HG03060 (cell line): Measurements from ENCODE around the gene GAS7.

ENCODE experiments used
- ATAC-seq: cut with Tn5 transposase; IDR thresholded peaks from one replicate; pipeline ENCODE4 v1.9.1; 2021; ENCODE audit warnings: low read depth, moderate number of reproducible peaks; ENCODE audit not compliant: unreplicated experiment

Gene GAS7

GRCh38 chr17:10198509-10199249 lies at the start of gene GAS7:
Gene GAS7, minus strand, starts transcription at chr17:10198606.
- ATAC-seq = no peak

- ATAC-seq = no peak
These were observed 49.4 kb upstream of the GAS7 start for GRCh38 chr17:10247810-10248209.

- ATAC-seq = no peak
These were observed 45.8 kb upstream of the GAS7 start for GRCh38 chr17:10243883-10244844.

- no peak for ATAC-seq
These were observed 43.4 kb upstream of the GAS7 start for GRCh38 chr17:10241781-10242180.

GRCh38 chr17:10238661-10239060 lies 40.3 kb upstream of the GAS7 start:
- ATAC-seq = no peak

- no peak for ATAC-seq
These were observed 35.6 kb upstream of the GAS7 start for GRCh38 chr17:10234033-10234432.

- no peak for ATAC-seq
These were observed 34.8 kb upstream of the GAS7 start for GRCh38 chr17:10233161-10233560.

- ATAC-seq = no peak
These were observed 30.8 kb upstream of the GAS7 start for GRCh38 chr17:10229181-10229580.

GRCh38 chr17:10226930-10227695 lies 28.7 kb upstream of the GAS7 start:
- ATAC-seq = no peak

GRCh38 chr17:10224582-10225195 lies 26.3 kb upstream of the GAS7 start:
- ATAC-seq = no peak

- no peak for ATAC-seq
These were observed 20.8 kb upstream of the GAS7 start for GRCh38 chr17:10219193-10219592.

- no peak for ATAC-seq
These were observed 19.5 kb upstream of the GAS7 start for GRCh38 chr17:10217916-10218315.

- no peak for ATAC-seq
These were observed 18.0 kb upstream of the GAS7 start for GRCh38 chr17:10216213-10216938.

GRCh38 chr17:10215286-10215685 lies 16.9 kb upstream of the GAS7 start:
- no peak for ATAC-seq

- ATAC-seq = no peak
These were observed 13.3 kb upstream of the GAS7 start for GRCh38 chr17:10211666-10212065.

- no peak for ATAC-seq
These were observed 11.8 kb upstream of the GAS7 start for GRCh38 chr17:10210151-10210574.

- no peak for ATAC-seq
These were observed 10.3 kb upstream of the GAS7 start for GRCh38 chr17:10208604-10209193.

GRCh38 chr17:10207153-10207552 lies 8.7 kb upstream of the GAS7 start:
- no peak for ATAC-seq

- ATAC-seq = no peak
These were observed 7.3 kb upstream of the GAS7 start for GRCh38 chr17:10205549-10206185.
